Measurements from ENCODE around the gene PLS1.

The PLS1 gene

GRCh38 chr3:142648950-142649349 is 52.8 kb downstream of the PLS1 start:
- no peak for DNase-seq (ENCODE audit: low spot score)
- Histone ChIP-seq H3K27ac (no peak overlapping the region), H3K4me3 (no peak overlapping the region)
- no peak for TF ChIP-seq CTCF (IDR thresholded peaks at IDR 0.05)

- DNase-seq (ENCODE audit: low spot score), result no peak
- H3K27ac ChIP-seq, result no peak overlapping the region
- no peak overlapping the region for H3K4me3 ChIP-seq
- no peak for TF ChIP-seq CTCF (IDR thresholded peaks at IDR 0.05)
These were observed 54.0 kb downstream of the PLS1 start for GRCh38 chr3:142650001-142650693.

GRCh38 chr3:142651711-142652110 is 55.5 kb downstream of the PLS1 start:
- DNase-seq (ENCODE audit: low spot score), result no peak
- Histone ChIP-seq H3K4me3 (no peak overlapping the region), H3K27ac (no peak overlapping the region)
- TF ChIP-seq CTCF (IDR thresholded peaks at IDR 0.05), result no peak

- no peak overlapping the region for H3K4me3 ChIP-seq
- no peak for DNase-seq (ENCODE audit: low spot score)
- TF ChIP-seq CTCF (IDR thresholded peaks at IDR 0.05), result no peak
- H3K27ac ChIP-seq, result no peak overlapping the region
These were observed 56.7 kb downstream of the PLS1 start for GRCh38 chr3:142652826-142653292.

GRCh38 chr3:142656575-142656974 is 60.4 kb downstream of the PLS1 start:
- no peak for TF ChIP-seq CTCF (IDR thresholded peaks at IDR 0.05)
- Histone ChIP-seq H3K27ac (no peak overlapping the region), H3K4me3 (no peak overlapping the region)
- DNase-seq (ENCODE audit: low spot score), result no peak

- no peak for TF ChIP-seq CTCF (IDR thresholded peaks at IDR 0.05)
- no peak overlapping the region for H3K27ac ChIP-seq
- DNase-seq (ENCODE audit: low spot score), result no peak
- H3K4me3 ChIP-seq, result no peak overlapping the region
These were observed 60.8 kb downstream of the PLS1 start for GRCh38 chr3:142657033-142657432.

- Histone ChIP-seq H3K4me3 (no peak overlapping the region), H3K27ac (no peak overlapping the region)
- DNase-seq (ENCODE audit: low spot score), result no peak
- TF ChIP-seq CTCF (IDR thresholded peaks at IDR 0.05), result no peak
These were observed 64.2 kb downstream of the PLS1 start for GRCh38 chr3:142660383-142660782.
